Mucosa of descending colon (tissue), 3 donors: Measurements from ENCODE around the gene SLC2A13. TPM values are rescaled to one million over a fixed set of nuclear protein-coding genes. Genes with fewer than 3 reads are reported as not detected.

ENCODE experiments used
- ATAC-seq: fragments of 200-7000 bp; cut with Tn5 transposase; one replicate; pipeline ENCODE4 v1.9.1; 2020; ENCODE audit warnings: mild to moderate bottlenecking, moderate library complexity
- DNase-seq, 3 donors: peaks; one replicate each; pipeline ENCODE4 v3.0.0-alpha.2; 2020
- H3K36me3 ChIP-seq: fragments of 200-600 bp; one replicate; pipeline ENCODE4 v1.8.0; 2021; ENCODE audit warnings: low read depth, mild to moderate bottlenecking
- H3K4me1 ChIP-seq: fragments of 200-600 bp; one replicate; pipeline ENCODE4 v1.8.0; 2021; ENCODE audit warnings: low read depth, mild to moderate bottlenecking
- H3K4me3 ChIP-seq: fragments of 200-600 bp; one replicate; pipeline ENCODE4 v1.8.0; 2021; ENCODE audit warnings: mild to moderate bottlenecking
- H3K9me3 ChIP-seq: fragments of 200-600 bp; one replicate; pipeline ENCODE4 v1.8.0; 2021; ENCODE audit warnings: mild to moderate bottlenecking
- CTCF ChIP-seq: fragments of 200-600 bp; IDR thresholded peaks from one replicate; pipeline ENCODE4 v1.8.0; 2022; ENCODE audit warnings: antibody characterized with exemption, mild to moderate bottlenecking
- intact Hi-C, 2 donors: fragments of 100-400 bp; cut with DNase I in 1 of 2; cut with micrococcal nuclease in 1 of 2; formaldehyde crosslinking; loops; one replicate each; pipeline versions ENCODE4 v1.11.0 to v1.11.1; 2022; cut with DNase I, micrococcal nuclease
- total RNA-seq, 3 donors: library from RNA; stranded (reverse); fragmentation: NEBNext Ultra II Directional in 2 of 3; extraction: Animal tissue kit (Norgen Biotek cat#: 25700) in 2 of 3; gene quantifications; one replicate each; pipeline versions ENCODE4 v1.2.1 to v1.2.4, GENCODE V29; 2021 to 2023
- donor health status: DM: no; HTN: no; CAD: no; lungs with moderate emphysema.
- donor health status: DM: no; HTN: no; CAD: no.
- donor health status: DM: no; HTN: yes; CAD: no.

Gene SLC2A13
- total RNA-seq, 3 donors from 2014 or later, result 25.0 to 41.8 (median 34.1) TPM

- Histone ChIP-seq H3K4me1 (no peaks in the 10 kb centered on the region), H3K9me3 (no peaks in the 10 kb centered on the region), H3K36me3 (no peaks in the 10 kb centered on the region), H3K4me3 (no peak overlapping the region)
- intact Hi-C loops, result no loop called here
- ATAC-seq (no peak), DNase-seq (no peak)
- TF ChIP-seq CTCF, result no peak
Observed at GRCh38 chr12:39713552-39713951, 392.3 kb downstream of the SLC2A13 start.

GRCh38 chr12:39712334-39712733, 393.5 kb downstream of the SLC2A13 start:
- DNase-seq, result no peak
- H3K36me3 ChIP-seq, result no peaks in the 10 kb centered on the region
- H3K4me1 ChIP-seq, result no peaks in the 10 kb centered on the region
- H3K9me3 ChIP-seq, result no peaks in the 10 kb centered on the region
- H3K4me3 ChIP-seq, result no peak overlapping the region
- ATAC-seq, result no peak
- TF ChIP-seq CTCF, result no peak
- intact Hi-C loops, result no loop called here

Other genes starting within 250 kb of the SLC2A13 start
- 10 to 100 TPM in 1 of 3 donors, 1 to 10 TPM in 2; 1.6 to 15.7 (median 3.3) TPM for gene LRRK2, start 118.9 kb upstream of the SLC2A13 start, total RNA-seq